Measurements from ENCODE around the gene SOBP.

Gene SOBP

DNA sequence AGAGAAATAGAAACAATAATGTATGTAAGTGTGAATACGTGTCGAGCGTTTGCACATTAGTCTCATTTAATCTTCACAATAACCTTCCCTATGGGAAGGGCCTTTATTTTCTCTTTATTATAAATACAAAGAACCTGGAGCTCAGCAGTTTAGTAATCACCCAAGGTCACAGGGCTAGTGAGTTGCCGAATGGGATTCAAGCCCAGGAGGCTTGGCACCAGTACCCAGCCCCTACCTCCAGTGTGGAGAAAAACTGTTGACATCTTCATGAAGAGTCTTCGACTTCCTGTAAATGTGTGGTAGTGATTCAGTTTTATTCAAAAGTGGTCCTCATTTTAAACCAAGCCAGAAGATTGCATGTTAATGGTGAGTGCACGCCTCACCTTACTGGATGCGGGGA lies 171.4 kb downstream of the SOBP start:
- no peak for DNase-seq

DNA sequence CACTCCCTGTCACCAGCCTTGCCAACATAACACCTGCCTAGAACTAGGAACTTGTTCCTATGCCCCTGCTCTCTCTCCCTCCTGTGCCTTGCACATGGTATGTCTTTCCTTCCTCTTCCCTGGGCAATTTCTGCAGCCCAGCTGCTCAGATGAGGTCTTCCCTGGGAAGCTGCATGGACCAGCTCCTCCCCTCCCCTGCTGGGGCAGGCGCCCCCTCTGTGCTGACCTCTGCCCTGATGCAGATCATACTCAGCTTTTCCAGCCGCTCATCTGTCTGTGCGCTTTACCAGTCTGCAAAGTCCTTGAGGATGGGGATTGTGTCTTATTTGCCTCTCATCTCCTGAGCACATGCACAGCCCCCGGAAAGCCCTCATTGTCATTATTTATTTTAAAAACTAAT lies 172.4 kb downstream of the SOBP start:
- DNase-seq = no peak

DNA sequence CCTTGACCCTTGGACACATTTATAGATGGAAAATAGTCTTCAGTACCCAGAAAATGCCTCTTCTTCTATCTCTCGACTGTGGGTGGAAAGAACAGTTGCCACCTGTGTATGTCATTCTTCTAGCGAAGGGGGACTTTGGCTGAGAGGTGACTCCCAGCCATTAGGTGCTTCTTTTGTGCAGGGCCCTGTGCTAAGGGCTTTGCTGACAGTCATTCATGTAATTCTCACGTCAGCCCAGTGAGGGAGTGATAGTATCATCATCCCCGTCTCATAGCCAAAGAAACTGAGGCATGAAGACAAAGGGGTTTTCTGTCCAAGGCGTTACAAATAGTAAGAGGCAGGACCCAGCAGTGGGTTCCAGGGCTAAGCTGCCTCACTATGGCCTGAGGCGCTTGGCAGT lies 173.4 kb downstream of the SOBP start:
- no peak for DNase-seq

- DNase-seq = no peak
Measured at GRCh38 chr6:107665382-107665781, 175.5 kb downstream of the SOBP start.

DNA sequence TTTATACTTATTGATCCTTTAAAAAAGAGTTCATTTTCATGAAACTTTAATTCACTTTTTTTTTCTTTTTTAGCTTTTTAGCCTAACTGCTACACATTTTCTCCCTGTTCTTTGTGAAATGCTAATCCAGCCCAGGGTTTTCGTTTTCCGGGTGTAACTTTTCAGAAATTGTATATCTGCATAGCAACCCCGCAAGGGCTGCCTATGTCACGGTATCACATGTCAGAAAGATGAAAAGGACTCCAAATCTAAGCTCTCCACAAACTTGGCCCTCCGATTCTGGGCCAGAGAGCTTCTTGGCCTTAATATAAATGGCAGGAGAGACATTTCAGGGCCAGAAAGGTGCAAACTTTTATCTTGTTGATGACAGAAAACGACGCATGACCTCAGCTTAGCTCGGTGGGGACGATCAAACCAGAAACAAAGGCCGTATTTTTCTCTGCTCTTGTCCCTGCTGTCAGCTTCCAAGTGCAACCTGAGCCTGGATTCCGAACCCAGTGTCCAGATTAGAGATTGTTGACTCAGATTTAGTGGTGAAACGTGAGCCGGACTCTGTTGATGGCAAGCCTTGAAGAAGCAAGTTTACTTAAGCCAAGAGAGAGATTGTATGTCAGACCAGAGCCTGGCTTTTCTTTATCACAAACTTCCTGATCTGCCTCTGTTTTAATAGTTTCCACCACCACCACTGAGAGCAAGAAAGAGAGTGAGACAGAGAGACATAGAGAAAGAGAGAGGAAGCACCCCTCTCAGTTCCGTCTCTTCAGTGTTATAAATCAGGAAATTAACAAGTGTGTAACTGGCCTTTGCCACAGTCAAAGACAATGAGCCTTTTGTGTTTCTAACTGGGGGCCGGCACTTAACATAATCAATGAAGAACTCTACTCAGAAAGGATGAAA lies 176.4 kb downstream of the SOBP start:
- no peak for DNase-seq

DNA sequence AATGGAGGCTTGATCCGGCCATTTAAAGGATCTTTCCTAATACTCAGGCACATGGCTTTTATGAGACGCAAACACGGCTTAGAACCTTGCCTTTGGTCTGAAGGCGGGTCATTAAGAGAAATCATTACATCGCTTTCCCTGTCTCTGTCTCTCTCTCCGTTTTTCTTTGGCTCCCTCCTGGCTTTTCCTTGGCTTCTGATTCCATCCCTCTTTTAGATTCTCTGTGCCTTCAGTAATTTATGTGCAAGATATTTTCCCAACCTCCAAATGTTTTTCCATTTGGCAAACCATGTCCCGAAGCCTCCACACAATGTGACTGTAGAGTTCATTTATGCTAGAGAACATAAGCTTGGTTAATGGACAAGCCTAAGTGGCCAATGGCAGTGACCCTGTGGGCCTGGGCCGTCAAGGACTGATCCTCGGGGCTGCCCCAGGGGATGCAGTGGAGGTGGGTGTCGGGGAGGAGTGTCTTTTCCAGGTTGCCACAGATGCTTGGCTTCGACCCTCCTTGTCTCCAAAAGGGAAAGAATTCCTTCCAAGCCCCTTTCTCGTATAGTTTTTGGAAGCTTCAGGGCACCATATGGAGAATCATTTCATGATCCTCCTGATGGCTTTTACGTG lies 177.2 kb downstream of the SOBP start:
- no peak for DNase-seq

- DNase-seq = no peak
Measured at GRCh38 chr6:107667790-107668189, 177.9 kb downstream of the SOBP start.

DNA sequence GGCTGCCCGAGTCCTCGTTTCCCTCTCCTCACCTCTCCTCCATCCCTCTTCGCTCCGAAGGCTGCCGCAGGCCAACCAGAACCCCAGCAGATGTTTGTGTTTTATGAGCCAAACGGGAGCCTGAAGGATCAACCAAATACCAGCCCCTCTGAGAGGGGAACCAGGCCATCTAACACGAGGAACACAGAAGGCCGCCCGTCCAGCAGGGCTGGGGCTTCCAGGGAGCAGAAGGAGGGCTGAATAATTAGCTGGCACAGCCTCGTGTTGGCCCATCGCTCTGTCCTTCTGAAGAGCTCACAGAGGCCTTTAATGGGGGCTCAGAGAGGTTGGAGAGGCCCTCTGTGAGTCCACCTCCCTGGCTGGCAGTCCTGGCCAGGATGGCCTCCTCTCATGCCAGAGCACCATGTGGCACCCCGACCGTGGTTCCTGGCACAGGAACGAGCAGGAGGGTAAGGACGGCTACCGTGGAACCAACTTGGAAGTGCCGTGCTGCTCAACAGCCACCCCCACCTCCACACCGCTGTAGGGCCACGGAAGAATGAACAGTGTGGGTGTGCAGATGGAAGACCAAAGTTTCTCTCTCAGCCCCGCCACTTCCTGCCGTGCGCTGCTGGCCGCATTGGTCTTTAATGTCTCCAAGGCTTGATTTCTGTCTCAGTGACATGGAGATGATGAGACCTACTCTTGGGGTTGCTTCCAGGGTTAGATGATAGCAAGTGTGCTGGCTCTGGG lies 179.0 kb downstream of the SOBP start:
- peak; percentile 64 for DNase-seq

DNA sequence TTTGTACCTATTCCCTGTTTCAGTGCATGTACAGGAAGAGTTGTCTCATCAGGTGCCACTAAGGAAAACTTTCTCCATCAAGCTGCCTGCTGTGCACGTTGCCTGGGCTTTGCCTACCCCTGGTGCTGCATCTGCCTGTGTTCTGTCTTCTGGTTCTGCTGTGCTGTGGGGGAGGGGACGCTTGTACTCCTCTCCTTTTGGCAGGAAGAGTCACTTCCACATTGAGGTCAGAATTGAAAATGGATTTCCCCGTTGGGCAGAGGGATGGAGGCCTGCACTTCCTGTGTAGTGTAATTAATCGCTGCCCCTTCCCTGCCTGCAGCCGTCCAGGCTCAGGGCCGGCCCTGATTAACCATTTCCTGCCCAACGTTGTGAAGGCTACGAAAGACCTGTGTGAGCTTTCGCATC lies 180.9 kb downstream of the SOBP start:
- no peak for DNase-seq

DNA sequence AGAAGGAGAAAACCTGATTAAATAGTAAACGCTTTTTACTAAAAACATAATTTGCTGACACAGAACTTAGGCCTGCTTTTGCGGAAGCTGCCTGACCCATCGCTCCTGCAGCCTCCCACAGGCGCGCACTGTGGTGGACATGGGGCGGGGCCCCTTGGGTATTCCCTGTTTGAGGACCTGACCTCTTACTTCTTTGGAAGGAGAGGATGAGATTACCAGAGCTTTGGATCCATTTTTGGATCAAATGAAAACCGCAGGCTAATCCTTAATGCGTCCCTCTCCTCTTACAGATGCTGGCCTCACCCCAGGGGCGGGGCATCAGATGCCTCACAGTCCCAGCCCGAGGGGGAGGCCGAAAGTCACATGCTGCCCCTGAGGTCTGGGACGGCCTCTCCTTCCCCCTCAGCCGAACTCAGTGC lies 183.2 kb downstream of the SOBP start:
- no peak for DNase-seq

GRCh38 chr6:107674995-107675738 lies 185.2 kb downstream of the SOBP start:
- peak; percentile 93 for DNase-seq

DNA sequence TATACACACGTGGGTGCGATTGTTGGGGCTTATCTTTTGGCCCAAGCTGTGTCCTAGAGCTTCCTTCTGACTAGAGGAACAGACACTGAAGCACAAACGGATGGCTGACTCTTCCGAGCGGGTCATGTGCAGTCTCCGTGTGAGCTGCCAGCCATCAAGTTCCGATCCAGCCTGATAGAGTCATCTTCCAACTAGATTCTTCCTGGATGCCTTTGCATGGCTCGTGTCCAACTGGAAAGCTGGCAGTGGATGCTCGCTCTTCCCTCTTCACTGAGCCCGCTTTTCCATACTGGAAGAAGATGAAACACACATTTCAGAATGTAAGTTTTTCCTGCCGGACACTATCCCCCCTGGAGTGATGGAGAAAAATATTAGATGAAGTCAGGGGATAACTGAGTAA lies 186.1 kb downstream of the SOBP start:
- DNase-seq = no peak

GRCh38 chr6:107677399-107677798 lies 187.5 kb downstream of the SOBP start:
- DNase-seq = no peak

- no peak for DNase-seq
Measured at GRCh38 chr6:107679457-107679856, 189.5 kb downstream of the SOBP start.

GRCh38 chr6:107682721-107683120 lies 192.8 kb downstream of the SOBP start:
- no peak for DNase-seq

DNA sequence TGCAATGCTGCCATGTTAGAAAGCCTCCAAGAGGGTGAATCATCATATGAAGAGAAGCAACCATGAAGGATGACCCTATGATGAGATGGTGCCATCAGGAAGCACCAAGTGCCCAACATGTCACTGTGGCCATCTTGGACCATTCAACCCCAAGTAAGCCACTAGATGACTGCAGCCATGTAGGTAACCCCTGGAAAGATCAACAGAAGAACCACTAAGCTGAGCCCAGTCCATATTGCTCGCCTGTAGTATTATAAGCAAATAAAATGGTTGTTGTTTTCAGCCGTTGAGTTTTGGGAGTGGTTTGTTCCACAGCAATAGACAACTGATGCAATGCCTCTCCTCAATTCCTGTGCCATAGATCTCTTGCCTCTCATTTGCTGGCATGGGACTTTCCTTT lies 193.3 kb downstream of the SOBP start:
- no peak for DNase-seq

- DNase-seq = no peak
Measured at GRCh38 chr6:107684996-107685395, 195.1 kb downstream of the SOBP start.

DNA sequence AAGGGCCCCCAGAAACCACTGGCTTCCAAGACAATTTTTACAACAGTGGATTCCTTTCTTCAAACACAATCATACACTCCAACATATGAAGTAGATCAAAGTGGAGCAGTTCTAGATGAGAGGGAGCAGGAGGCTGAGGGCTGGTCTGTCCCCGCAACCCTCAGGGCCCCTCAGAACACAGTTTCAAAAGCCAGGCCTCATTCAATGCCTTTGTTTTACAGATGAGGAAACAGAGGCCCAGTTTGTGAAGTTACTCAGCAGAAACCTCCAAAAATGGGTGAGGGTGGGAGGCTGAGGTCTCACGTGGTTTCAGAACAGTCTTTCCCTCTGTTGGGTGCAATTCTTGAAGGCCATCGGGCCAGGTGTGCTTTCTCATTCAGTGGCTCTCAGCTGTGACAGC lies 199.3 kb downstream of the SOBP start:
- no peak for DNase-seq

DNA sequence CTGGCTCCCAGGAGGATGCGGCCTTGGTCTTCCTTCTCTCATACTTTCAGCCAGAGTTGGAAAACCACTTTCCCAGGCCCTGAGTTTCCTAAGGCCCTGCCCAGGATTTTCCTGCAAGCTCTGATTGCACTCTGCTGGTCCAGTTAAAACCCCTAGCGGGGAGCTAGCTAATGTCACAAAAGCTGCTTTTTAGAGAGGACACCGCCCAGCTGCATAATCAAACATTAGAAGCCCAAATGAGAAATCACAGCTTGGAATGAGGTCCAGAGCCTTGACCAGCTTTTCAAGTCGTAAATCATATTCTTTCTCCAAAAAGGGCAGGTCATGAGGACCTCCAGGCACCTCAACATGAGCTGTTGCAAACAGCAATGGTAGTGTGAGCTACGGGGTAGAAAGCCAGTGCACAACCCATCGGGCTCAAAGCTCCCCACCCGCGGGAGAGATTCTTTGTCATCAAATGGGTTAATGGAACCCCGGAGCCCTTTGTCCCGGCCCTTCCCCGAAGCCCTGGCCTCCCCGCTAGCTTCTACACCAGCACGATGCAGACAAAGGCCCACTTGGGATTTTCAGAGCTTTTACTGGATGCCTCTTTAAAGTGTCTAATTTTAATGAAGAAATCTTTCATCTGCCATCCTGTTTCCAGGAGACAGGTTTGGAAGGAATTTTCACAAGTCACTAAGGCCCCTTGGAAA lies 200.2 kb downstream of the SOBP start:
- no peak for DNase-seq

GRCh38 chr6:107690643-107691061 lies 200.7 kb downstream of the SOBP start:
- DNase-seq = no peak

DNA sequence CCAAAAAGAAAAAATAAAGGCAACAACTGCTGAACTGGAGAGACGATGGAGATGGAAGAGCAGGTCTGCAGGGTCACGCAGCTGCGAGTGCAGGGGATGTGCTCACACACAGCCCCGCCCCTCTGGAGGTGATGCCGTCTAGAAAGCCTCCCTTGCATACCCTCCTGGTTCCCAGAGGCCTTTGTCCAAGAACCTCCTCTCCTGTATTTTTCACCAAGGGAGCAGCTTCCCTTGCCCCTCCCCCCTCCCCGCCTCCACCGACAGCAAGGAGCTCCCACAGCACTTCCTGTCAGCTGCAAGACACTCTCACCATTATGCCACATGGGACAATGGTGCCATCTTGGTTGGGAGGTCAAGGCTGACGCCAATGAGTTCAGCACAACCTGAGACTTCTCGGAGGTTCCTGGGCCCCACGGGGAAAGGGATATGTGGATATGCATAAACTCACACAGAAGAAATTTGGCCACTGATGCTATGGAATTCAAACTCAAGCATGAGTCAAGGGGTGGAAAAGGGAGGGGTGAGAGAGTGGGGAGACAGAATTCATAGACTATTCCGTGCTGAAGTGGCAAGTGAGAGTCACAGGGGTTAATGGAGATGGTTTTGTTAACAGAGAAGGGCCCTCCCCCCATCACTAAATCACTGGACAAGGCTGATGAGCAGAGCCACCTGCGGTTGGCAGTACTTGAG lies 201.3 kb downstream of the SOBP start:
- no peak for DNase-seq

DNA sequence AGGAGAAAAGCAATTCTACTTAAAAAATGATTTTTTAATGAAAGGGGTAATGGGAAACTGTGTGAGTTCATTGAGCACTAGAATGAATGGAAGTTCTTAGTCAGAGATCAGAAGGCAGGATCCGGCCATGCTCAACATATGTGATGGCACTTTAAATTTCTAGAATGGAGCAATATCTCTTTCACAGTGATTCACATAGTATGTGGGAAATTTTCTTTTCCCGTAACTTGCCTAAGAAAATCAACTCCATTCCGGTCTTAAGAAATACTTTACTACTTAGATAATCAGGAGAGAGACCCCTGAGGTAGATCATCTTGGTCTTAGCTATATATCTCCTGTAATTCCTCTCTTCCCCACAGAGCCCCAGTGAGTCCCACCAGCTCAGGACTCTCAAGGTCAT lies 202.4 kb downstream of the SOBP start:
- DNase-seq = no peak
